ENCODE results near the gene TUBE1.
A peak's percentile ranks its signal among the peaks of the same experiment; 100 is the strongest.
"Not testable (repeated sequence)": the region's sequence is repeated elsewhere in the genome, so short reads cannot be mapped to it uniquely, and the experiment has no call there.

The TUBE1 gene

DNA sequence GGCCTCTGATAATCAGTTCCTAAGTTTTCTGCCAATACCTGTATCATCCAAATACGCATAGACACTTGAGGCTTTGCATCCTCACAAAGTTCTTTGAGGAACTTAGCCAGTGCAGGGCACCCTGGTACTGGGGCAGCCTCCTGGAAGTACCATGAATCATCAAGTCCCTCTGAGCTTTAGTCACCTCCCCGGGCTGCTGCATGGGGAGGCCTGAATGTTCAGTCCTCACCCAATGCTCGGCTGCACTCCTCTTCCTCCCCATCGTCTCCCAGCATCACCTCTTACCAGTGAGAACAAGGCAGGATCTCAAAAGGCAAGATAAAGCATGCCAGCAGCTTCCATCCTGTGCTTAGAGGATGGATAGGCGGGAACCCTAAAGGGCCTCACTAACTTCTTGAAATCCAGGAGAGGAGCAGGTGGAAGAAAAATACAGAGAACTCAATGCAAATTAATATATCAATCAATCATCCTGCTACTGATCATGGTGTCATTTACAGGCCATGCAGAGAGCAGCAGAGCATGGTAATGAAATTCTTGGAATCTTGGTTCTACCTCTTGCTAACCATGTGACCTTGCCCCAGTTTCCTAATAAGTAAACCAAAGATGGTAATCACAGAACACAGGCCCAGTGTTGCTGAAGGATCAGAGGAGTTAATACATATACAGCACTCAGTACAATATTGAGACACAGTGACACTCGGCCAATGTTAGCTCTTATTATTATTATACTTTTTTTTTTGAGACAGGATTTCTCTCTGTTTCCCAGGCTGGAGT is 38.1 kb downstream of the TUBE1 start:
- H3K36me3 ChIP-seq = no peaks in the 10 kb centered on the region
- no peaks in the 10 kb centered on the region for H3K27me3 ChIP-seq
- H3K27ac ChIP-seq = no peak overlapping the region
- no peaks in the 10 kb centered on the region for H3K4me1 ChIP-seq
- no peaks in the 10 kb centered on the region for H3K9me3 ChIP-seq
- H3K4me2 ChIP-seq = no peak overlapping the region
- H3K4me3 ChIP-seq = no peak overlapping the region
- H4K20me1 ChIP-seq = no peaks in the 10 kb centered on the region
- no peak for TF ChIP-seq Cebpa-rat (IDR thresholded peaks at IDR 0.05)
- H3K9ac ChIP-seq = no peak overlapping the region

DNA sequence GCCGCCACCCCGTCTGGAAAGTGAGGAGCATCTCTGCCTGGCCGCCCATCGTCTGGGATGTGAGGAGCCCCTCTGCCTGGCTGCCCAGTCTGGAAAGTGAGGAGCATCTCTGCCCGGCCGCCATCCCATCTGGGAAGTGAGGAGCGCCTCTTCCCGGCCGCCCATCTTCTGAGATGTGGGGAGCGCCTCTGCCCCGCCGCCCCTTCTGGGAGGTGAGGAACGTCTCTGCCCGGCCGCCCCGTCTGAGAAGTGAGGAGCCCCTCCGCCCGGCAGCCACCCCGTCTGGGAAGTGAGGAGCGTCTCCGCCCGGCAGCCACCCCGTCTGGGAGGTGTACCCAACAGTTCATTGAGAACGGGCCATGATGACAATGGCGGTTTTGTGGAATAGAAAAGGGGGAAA is 39.8 kb downstream of the TUBE1 start:
- not testable (repeated sequence) for H3K4me3 ChIP-seq, H3K27ac ChIP-seq, H3K4me2 ChIP-seq, H3K4me1 ChIP-seq, H3K9ac ChIP-seq, H3K27me3 ChIP-seq, H4K20me1 ChIP-seq, H3K36me3 ChIP-seq, H3K9me3 ChIP-seq

DNA sequence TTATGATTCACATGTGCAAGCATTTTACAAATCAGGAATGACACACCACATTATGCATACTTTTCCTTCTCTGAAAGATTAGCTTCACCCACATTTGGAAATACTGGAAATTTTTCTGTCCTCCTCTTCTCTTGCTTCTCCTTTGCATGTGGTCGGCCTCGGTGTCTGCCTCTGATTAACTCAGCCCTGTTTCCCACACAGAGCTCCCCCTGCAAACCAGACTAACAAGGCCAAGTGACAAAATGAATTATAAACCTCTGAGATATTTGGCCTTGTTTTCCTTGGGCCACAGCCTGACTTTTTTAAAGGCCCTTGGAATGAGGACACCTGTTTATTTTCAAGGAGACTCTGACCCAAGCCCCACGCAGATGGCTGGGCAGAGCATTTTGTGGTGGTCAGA is 42.4 kb downstream of the TUBE1 start:
- Histone ChIP-seq H3K4me2 (no peak overlapping the region), H4K20me1 (no peaks in the 10 kb centered on the region), H3K27me3 (no peaks in the 10 kb centered on the region), H3K4me1 (no peaks in the 10 kb centered on the region; the same call in 1 of the 2 replicates), H3K27ac (no peak overlapping the region), H3K4me3 (no peak overlapping the region), H3K9ac (no peak overlapping the region), H3K9me3 (no peaks in the 10 kb centered on the region), H3K36me3 (no peaks in the 10 kb centered on the region)
- TF ChIP-seq Cebpa-rat (IDR thresholded peaks at IDR 0.05) = no peak

DNA sequence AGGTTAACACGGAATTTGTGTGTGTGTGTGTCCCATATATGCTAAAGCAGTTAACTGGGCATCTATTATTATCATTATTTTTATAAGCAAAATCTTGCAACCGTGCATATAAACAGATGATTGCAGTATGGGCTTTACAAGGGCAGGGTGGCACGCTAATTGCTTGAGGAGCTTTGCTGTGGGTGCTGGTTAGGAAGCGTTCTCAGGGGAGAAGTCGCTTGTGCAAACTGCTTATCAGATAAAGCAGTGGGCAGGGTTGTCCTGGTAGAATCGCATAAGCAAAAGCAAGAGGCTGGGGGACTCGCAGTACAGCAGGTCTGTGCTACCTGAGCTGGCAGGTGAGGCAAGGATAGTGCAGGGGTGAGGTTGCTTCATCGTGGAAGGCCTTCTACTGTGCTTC is 43.1 kb downstream of the TUBE1 start:
- Histone ChIP-seq H4K20me1 (no peaks in the 10 kb centered on the region), H3K9me3 (no peaks in the 10 kb centered on the region), H3K36me3 (no peaks in the 10 kb centered on the region), H3K27me3 (no peaks in the 10 kb centered on the region), H3K9ac (no peak overlapping the region), H3K4me1 (no peaks in the 10 kb centered on the region; the same call in 1 of the 2 replicates), H3K4me2 (no peak overlapping the region), H3K4me3 (no peak overlapping the region), H3K27ac (no peak overlapping the region)
- no peak for TF ChIP-seq Cebpa-rat (IDR thresholded peaks at IDR 0.05)

DNA sequence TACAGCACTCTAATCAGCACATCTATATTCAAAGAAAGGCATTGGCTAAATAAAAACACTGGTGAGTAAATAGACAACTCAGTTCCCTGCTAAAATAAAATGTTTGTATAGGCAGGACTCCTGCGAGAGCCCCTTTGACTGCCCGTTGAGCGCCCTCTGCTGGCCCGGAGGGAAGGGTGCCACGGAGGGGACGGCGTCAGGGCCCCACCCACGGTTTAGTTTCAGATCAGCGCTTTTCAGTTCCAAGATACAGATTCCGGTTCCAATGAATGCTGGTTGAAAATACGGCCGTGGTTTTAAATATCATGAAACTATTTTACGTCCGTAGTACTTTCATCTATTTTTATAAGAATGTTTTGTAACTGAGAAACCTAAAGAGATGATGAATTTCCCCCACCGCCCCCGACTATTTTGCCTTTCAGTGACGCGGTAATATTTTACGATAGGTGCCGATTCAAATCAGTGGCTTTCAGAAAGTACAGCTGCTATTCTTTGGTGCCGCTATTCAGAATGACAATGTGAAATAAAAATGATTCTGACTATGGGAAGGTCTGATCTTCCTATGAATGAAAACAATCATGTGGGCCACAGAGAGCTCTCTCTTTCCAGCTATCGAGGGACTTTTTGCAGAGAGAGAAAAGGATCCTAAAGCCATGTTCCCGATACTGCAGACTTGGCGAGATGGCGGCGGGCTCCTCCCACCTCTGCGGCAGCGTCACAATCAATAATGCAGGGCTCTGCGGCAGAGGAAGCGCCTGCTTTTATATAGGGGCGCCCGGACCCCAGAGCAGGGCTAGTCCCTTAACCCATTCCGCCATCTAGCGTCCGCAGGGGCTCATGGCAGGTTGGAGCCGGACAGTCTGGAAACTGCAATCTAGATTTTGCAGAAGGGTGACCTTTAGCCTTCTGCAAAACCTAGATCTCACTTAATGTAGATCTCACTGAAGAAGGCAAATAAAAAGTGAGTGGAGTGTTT is 44.0 kb downstream of the TUBE1 start:
- peak overlapping the region; percentile 73 for H3K4me3 ChIP-seq
- H3K9me3 ChIP-seq = no peaks in the 10 kb centered on the region
- H3K4me2 ChIP-seq = peak overlapping the region; percentile 80
- H3K36me3 ChIP-seq = no peaks in the 10 kb centered on the region
- H3K27me3 ChIP-seq = no peaks in the 10 kb centered on the region
- peak overlapping the region; percentile 45; the same call in 1 of the 2 replicates for H3K27ac ChIP-seq
- H4K20me1 ChIP-seq = no peaks in the 10 kb centered on the region
- H3K9ac ChIP-seq = peak overlapping the region; percentile 78
- H3K4me1 ChIP-seq = no peaks in the 10 kb centered on the region; the same call in 1 of the 2 replicates
- TF ChIP-seq Cebpa-rat (IDR thresholded peaks at IDR 0.05) = no peak

DNA sequence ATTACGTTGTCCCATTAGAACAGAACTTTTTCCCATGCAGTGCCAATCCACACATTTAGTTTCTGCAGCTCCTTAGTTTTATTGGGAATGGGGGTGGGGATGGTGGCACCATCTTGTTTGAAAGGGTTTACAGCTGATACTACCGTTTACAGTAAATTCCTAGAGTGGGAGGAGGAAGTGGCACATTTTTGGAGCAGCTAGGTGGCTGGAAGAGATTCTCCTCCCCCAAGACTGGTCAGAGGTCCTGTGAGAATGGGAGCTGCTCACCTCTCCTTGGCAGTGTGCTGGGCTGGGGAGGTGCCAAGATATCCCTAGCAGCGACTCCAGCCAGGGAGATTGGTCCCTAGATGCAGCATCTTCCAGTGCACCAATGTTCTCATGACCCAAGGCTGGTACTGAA is 45.7 kb downstream of the TUBE1 start:
- Histone ChIP-seq H3K27me3 (no peaks in the 10 kb centered on the region), H3K36me3 (no peaks in the 10 kb centered on the region), H3K4me1 (no peaks in the 10 kb centered on the region; the same call in 1 of the 2 replicates), H3K4me2 (no peak overlapping the region), H3K9me3 (no peaks in the 10 kb centered on the region), H3K4me3 (no peak overlapping the region), H3K27ac (no peak overlapping the region), H4K20me1 (no peaks in the 10 kb centered on the region), H3K9ac (no peak overlapping the region)
- TF ChIP-seq Cebpa-rat (IDR thresholded peaks at IDR 0.05) = no peak

DNA sequence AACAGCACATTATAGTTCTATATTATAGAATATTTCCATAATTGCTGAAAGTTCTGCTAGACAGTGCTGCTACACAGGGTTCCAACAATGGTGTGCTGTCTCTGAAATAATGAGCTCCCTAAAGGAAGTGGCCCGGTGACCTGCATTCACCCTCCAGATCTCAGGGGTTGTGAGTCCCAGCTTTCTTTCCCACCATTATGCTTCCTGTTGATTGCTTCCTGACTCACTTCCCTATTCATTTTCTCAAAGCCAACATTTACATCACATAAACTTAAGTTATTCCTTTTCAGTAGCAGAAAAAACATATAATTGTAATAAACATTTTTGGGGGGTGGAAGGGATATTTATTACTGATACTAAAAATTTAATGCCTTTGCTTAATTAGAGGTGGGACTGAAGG is 46.3 kb downstream of the TUBE1 start:
- no peak overlapping the region for H3K9ac ChIP-seq
- H3K4me2 ChIP-seq = no peak overlapping the region
- H4K20me1 ChIP-seq = no peaks in the 10 kb centered on the region
- H3K4me1 ChIP-seq = no peaks in the 10 kb centered on the region; the same call in 1 of the 2 replicates
- TF ChIP-seq Cebpa-rat (IDR thresholded peaks at IDR 0.05) = no peak
- H3K9me3 ChIP-seq = no peaks in the 10 kb centered on the region
- H3K36me3 ChIP-seq = no peaks in the 10 kb centered on the region
- H3K27me3 ChIP-seq = no peaks in the 10 kb centered on the region
- no peak overlapping the region for H3K4me3 ChIP-seq
- no peak overlapping the region for H3K27ac ChIP-seq

DNA sequence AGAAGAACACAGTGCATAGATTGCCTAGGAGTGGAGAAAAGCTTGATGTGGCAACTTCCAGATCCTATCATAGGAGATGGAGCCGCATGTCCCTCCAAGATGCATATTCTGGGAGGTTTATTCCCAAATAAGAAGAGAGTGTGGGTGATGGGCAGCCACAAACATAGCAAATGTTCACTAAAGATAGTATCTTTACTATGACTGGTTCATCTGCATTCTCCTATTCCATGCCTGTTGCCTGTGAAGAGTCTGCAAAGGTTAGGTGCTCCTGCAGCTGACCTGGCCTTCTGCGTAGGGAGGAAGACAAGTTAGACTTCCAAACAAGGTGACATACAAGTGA is 47.9 kb downstream of the TUBE1 start:
- Histone ChIP-seq H3K27ac (no peak overlapping the region), H3K4me1 (no peaks in the 10 kb centered on the region; the same call in 1 of the 2 replicates), H4K20me1 (no peaks in the 10 kb centered on the region)

DNA sequence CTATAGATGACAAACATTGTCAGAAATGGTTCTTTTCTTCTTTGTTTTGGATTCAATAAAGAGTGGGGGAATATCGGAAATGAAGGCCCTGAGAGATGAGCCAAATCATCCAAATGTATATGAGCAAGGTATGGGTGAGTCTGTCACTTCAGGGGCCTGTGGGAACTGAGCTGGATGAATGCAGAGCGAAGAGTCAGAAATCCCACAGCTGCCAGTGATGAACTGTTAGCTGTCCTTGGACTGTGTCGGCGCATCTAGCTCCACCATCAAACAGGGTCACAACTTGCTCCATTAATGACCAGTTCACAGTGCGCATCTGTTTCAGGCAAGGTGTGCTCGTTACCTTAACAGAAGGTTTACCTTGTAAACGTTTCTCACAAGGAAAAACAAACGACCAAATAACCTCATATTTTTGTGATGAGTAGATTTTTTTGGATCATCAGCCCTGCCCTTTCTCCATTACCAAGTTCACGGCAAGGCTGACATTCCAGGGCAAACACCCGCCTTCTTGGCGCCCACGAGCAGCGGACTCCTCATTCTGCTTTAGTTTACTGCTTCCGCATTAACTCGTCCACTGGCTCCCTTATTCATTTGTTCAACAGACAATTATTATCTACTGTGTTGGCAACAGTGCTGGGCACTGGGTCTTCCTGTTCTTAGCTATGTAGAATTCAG is 48.4 kb downstream of the TUBE1 start:
- no peak overlapping the region for H3K9ac ChIP-seq
- no peak overlapping the region for H3K4me2 ChIP-seq
- H4K20me1 ChIP-seq = no peaks in the 10 kb centered on the region
- H3K4me1 ChIP-seq = no peaks in the 10 kb centered on the region; the same call in 1 of the 2 replicates
- H3K27me3 ChIP-seq = no peaks in the 10 kb centered on the region
- TF ChIP-seq Cebpa-rat (IDR thresholded peaks at IDR 0.05) = no peak
- H3K27ac ChIP-seq = no peak overlapping the region
- no peak overlapping the region for H3K4me3 ChIP-seq
- H3K36me3 ChIP-seq = no peaks in the 10 kb centered on the region
- H3K9me3 ChIP-seq = no peaks in the 10 kb centered on the region

More for the DNA sequence above, 47.9 kb downstream of the TUBE1 start:
- Histone ChIP-seq H3K36me3 (no peaks in the 10 kb centered on the region), H3K9me3 (no peaks in the 10 kb centered on the region), H3K9ac (no peak overlapping the region), H3K27me3 (no peaks in the 10 kb centered on the region), H3K4me2 (no peak overlapping the region), H3K4me3 (no peak overlapping the region)
- no peak for TF ChIP-seq Cebpa-rat (IDR thresholded peaks at IDR 0.05)

Data from BLaER1 (cell line).